IMR-90 (cell line): ENCODE measurements around the gene CDH13. TPM values are rescaled to one million over a fixed set of nuclear protein-coding genes. Genes with fewer than 3 reads are reported as not detected.

Experiments
- ATAC-seq: fragments of 200-7000 bp; cut with Tn5 transposase; 2 replicates; pipeline ENCODE4 v1.9.1; 2020; ENCODE audit warnings: low read depth, mild to moderate bottlenecking, moderate library complexity
- BruUV-seq: library from RNA; stranded (reverse); fragments of 400-500 nt; replicated peaks from 2 replicates; lab custom pipeline; 2021; lab: Mats Ljungman, UMichigan
- CTCF ChIA-PET: fragments of 300-600 bp; formaldehyde crosslinking; extraction: SDS; loops from one replicate; lab custom pipeline; 2021; ENCODE audit warnings: antibody characterized with exemption; lab: Yijun Ruan, JAX
- POLR2A ChIA-PET: fragments of 300-600 bp; sonication (Branson Sonifier 250); formaldehyde crosslinking; loops from one replicate; lab custom pipeline; 2022; ENCODE audit warnings: antibody characterized with exemption; ENCODE audit not compliant: unreplicated experiment; lab: Charles Lee
- DNase-seq: peaks from one replicate; pipeline ENCODE4 v3.0.0; 2013
- H2AFZ ChIP-seq: replicated peaks from 2 replicates; pipeline ENCODE3; 2013; ENCODE audit warnings: low read length, mild to moderate bottlenecking; ENCODE audit not compliant: poor library complexity
- H2AK5ac ChIP-seq: 2 replicates; pipeline ENCODE4 v1.6.1; 2013; ENCODE audit warnings: low read depth, low read length, inconsistent platforms
- H2AK9ac ChIP-seq: replicated peaks from 2 replicates; pipeline ENCODE3; 2013; ENCODE audit warnings: mild to moderate bottlenecking, low read depth, low read length, moderate library complexity; ENCODE audit not compliant: poor library complexity
- H2BK120ac ChIP-seq: 2 replicates; pipeline ENCODE4 v1.6.1; 2013; ENCODE audit warnings: low read depth, low read length, inconsistent platforms
- H2BK15ac ChIP-seq: 3 replicates; pipeline ENCODE4 v1.6.1; 2013; ENCODE audit warnings: low read depth, low read length, inconsistent platforms
- H2BK20ac ChIP-seq: 2 replicates; pipeline ENCODE4 v1.6.1; 2013; ENCODE audit warnings: low read depth, mild to moderate bottlenecking, inconsistent platforms, low read length, moderate library complexity
- H2BK5ac ChIP-seq: 2 replicates; pipeline ENCODE4 v1.6.1; 2013; ENCODE audit warnings: mild to moderate bottlenecking, low read depth, low read length, inconsistent platforms; ENCODE audit not compliant: poor library complexity, severe bottlenecking
- H3K14ac ChIP-seq: replicated peaks from 2 replicates; pipeline ENCODE4 v1.6.1; 2013; ENCODE audit warnings: low read depth, low read length, inconsistent platforms
- H3K18ac ChIP-seq: 2 replicates; pipeline ENCODE4 v1.6.1; 2013; ENCODE audit warnings: low read depth, low read length, control low read depth
- H3K23ac ChIP-seq: 2 replicates; pipeline ENCODE4 v1.6.1; 2013; ENCODE audit warnings: low read depth, low read length, inconsistent platforms
- H3K27ac ChIP-seq: 2 replicates; pipeline ENCODE4 v1.5.1; 2013; ENCODE audit warnings: mild to moderate bottlenecking, control low read depth, low read length; ENCODE audit not compliant: insufficient read depth
- H3K27me3 ChIP-seq: 2 replicates; pipeline ENCODE4 v1.6.1; 2013; ENCODE audit warnings: low read length; ENCODE audit not compliant: control insufficient read depth, insufficient read depth
- H3K36me3 ChIP-seq: 2 replicates; pipeline ENCODE4 v1.6.1; 2013; ENCODE audit warnings: low read length, mixed read lengths; ENCODE audit not compliant: control insufficient read depth, insufficient read depth
- H3K4ac ChIP-seq: 2 replicates; pipeline ENCODE4 v1.6.1; 2013; ENCODE audit warnings: low read depth, low read length, inconsistent platforms
- H3K4me1 ChIP-seq: 2 replicates; pipeline ENCODE4 v1.6.1; 2013; ENCODE audit warnings: low read length, mixed read lengths; ENCODE audit not compliant: control insufficient read depth, insufficient read depth
- H3K4me2 ChIP-seq: 2 replicates; pipeline ENCODE4 v1.6.1; 2013; ENCODE audit warnings: low read depth, mild to moderate bottlenecking, control low read depth, low read length, moderate library complexity
- H3K4me3 ChIP-seq: 2 replicates; pipeline ENCODE4 v1.5.1; 2013; ENCODE audit warnings: low read depth, mild to moderate bottlenecking, control low read depth, low read length, moderate library complexity; ENCODE audit not compliant: insufficient read depth
- H3K56ac ChIP-seq: 2 replicates; pipeline ENCODE4 v1.6.1; 2013; ENCODE audit warnings: low read length, inconsistent platforms; ENCODE audit not compliant: insufficient read depth; ENCODE audit errors: extremely low read depth
- H3K79me1 ChIP-seq, 2 experiments: 2 replicates each; pipeline ENCODE4 v1.6.1; 2013; ENCODE audit warnings: low read length in 2 of 2, inconsistent platforms in 1 of 2, low read depth in 1 of 2
- H3K9ac ChIP-seq: 2 replicates; pipeline ENCODE4 v1.6.1; 2013; ENCODE audit warnings: low read depth, low read length, control low read depth
- H3K9me1 ChIP-seq: 2 replicates; pipeline ENCODE4 v1.6.1; 2013; ENCODE audit warnings: low read length, inconsistent platforms; ENCODE audit not compliant: insufficient read depth
- H3K9me3 ChIP-seq: 2 replicates; pipeline ENCODE4 v1.6.1; 2013; ENCODE audit warnings: low read length; ENCODE audit not compliant: control insufficient read depth, insufficient read depth
- H4K20me1 ChIP-seq: 2 replicates; pipeline ENCODE4 v1.6.1; 2013; ENCODE audit warnings: low read length, inconsistent platforms; ENCODE audit not compliant: insufficient read depth
- H4K5ac ChIP-seq: 2 replicates; pipeline ENCODE4 v1.6.1; 2013; ENCODE audit warnings: mild to moderate bottlenecking, low read depth, low read length, control low read depth
- H4K8ac ChIP-seq, 2 experiments: 2 replicates each; pipeline ENCODE4 v1.6.1; 2013; ENCODE audit warnings: low read depth in 2 of 2, low read length in 2 of 2, control low read depth in 1 of 2, inconsistent platforms in 1 of 2
- H4K91ac ChIP-seq: 2 replicates; pipeline ENCODE4 v1.6.1; 2013; ENCODE audit warnings: low read depth, low read length, inconsistent platforms; ENCODE audit not compliant: insufficient read depth
- MXI1 ChIP-seq: IDR thresholded peaks from 2 replicates; pipeline ENCODE4 v1.6.1; 2012; ENCODE audit warnings: low read depth, mild to moderate bottlenecking, low read length, moderate library complexity, borderline replicate concordance
- WGBS, 2 experiments: methylation state at CpG; one replicate each; pipeline versions ENCODE4 v1.1.5 to v1.1.7; 2013; ENCODE audit warnings: missing lambda C conversion rate in 2 of 2; ENCODE audit not compliant: insufficient read length in 1 of 2; ENCODE audit errors: extremely low coverage in 2 of 2; 5-methylcytosine and 5-hydroxymethylcytosine counted together
- dilution Hi-C: fragments of 300-500 bp; cut with HindIII; formaldehyde crosslinking; loops from one replicate; pipeline ENCODE4 v1.14.3; 2018; ENCODE audit warnings: low sequenced_read_pairs; ENCODE audit not compliant: unreplicated experiment
- in situ Hi-C: fragments of 300-500 bp; cut with MboI; formaldehyde crosslinking; loops from 3 replicates; pipeline ENCODE4 v1.14.3; 2019; ENCODE audit warnings: low sequenced_read_pairs, inconsistent platforms, mixed read lengths
- intact Hi-C: fragments of 100-400 bp; cut with micrococcal nuclease; formaldehyde crosslinking; loops from 2 replicates; pipeline ENCODE4 v1.10.0; 2022
- polyA plus RNA-seq, 3 experiments: library from polyadenylated mRNA; depleted of rRNA; stranded (reverse); fragments of >200 nt; gene quantifications; 2 replicates each; pipeline ENCODE4 v1.2.3, GENCODE V29; 2012; ENCODE audit warnings: low replicate concordance in 1 of 3
- total RNA-seq: library from RNA; depleted of rRNA; stranded (reverse); fragments of >200 nt; gene quantifications from 2 replicates; pipeline ENCODE4 v1.2.3, GENCODE V29; 2012

CDH13 gene
- total and polyA plus RNA-seq, 2 of the 4 experiments (the other 2 are of a cell fraction): 61.6 to 74.7 TPM

- peaks cover 20% of the 10 kb centered on the region for H3K4me1 ChIP-seq
Observed at GRCh38 chr16:82636485-82636884, 9.7 kb downstream of the CDH13 start.

More at GRCh38 chr16:82636485-82636884, 9.7 kb downstream of the CDH13 start:
- Histone ChIP-seq H3K27me3 (no peaks in the 10 kb centered on the region), H3K9me1 (peaks cover 48% of the 10 kb centered on the region), H4K8ac (peak overlapping the region; percentile 19 to 29; a peak in 1 of 4 replicates), H2AFZ (no peak overlapping the region), H3K9ac (no peak overlapping the region), H3K27ac (no peak overlapping the region), H3K79me1 (peaks cover 48 to 92% of the 10 kb centered on the region in 2 experiments), H3K4me3 (no peak overlapping the region), H3K9me3 (no peaks in the 10 kb centered on the region), H3K56ac (no peak overlapping the region), H2BK5ac (no peak overlapping the region), H2AK9ac (no peak overlapping the region), H2AK5ac (peak overlapping the region; percentile 66; the same call in 1 of the 2 replicates), H4K20me1 (no peaks in the 10 kb centered on the region), H3K18ac (no peak overlapping the region), H3K14ac (peak overlapping the region; percentile 63; the same call in 1 of the 2 replicates), H4K5ac (no peak overlapping the region), H3K36me3 (no peaks in the 10 kb centered on the region), H2BK15ac (peak overlapping the region; percentile 42; the same call in 1 of the 3 replicates), H4K91ac (0 out of 2 replicates have a peak overlapping the region, but pooled peaks have one; percentile 58), H2BK20ac (peak overlapping the region; percentile 59), H3K23ac (peak overlapping the region; percentile 66; the same call in 1 of the 2 replicates), H3K4ac (peak overlapping the region; percentile 70), H2BK120ac (peak overlapping the region; percentile 78; the same call in 1 of the 2 replicates), H3K4me2 (no peak overlapping the region)
- intact Hi-C loops (loop anchor here (10.0 kb wide), 2 partner anchors 358 to 498 kb away; no protein-coding TSS in a partner anchor), in situ Hi-C loops (no loop called here), dilution Hi-C loops (no loop called here)
- DNase-seq (no peak), ATAC-seq (no peak)
- ChIA-PET CTCF (interaction anchor here (0.6 kb wide), 1 partner anchor 823 kb away, joined by 4 read pairs; no protein-coding TSS in a partner anchor), POLR2A (no interaction called here)
- TF ChIP-seq MXI1: no peak
- WGBS, 2 experiments: no CpG with 5 or more reads among the region's 3 CpGs
- no TSS peak for BruUV-seq
